Measurements from ENCODE around the gene FARSB.

DNA sequence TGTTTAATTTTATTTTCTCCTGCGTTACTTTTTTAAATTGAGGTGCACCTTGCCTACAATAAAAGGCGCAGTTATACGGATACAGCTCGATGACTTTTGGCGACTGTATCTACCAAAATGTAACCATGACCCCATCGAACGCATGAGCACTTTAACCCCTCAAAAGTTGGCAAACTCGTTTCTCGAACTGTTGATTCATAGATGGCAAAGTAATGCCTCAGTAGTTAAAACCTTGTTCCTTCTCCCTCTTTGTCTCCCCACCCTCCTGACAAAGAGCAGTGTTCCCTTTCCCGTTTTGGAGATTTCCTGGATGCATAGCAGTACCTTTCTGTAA is 16.1 kb upstream of the FARSB start:
- TF ChIP-seq EZH2 (IDR thresholded peaks at IDR 0.05; ENCODE audit: borderline replicate concordance), result no peak
- no peak for TF ChIP-seq EZH2phosphoT487 (IDR thresholded peaks at IDR 0.05; ENCODE audit: low read depth, severe bottlenecking, unreplicated experiment)
